NCI-H2227 (cell line): Measurements from ENCODE around the gene UBE3C.
"Not testable (repeated sequence)": the region's sequence is repeated elsewhere in the genome, so short reads cannot be mapped to it uniquely, and the experiment has no call there.

Experiments used
- DNase-seq: peaks from one replicate; lab custom pipeline; 2025; ENCODE audit not compliant: unreplicated experiment; lab: John Stamatoyannopoulos, UW

The UBE3C gene

DNA sequence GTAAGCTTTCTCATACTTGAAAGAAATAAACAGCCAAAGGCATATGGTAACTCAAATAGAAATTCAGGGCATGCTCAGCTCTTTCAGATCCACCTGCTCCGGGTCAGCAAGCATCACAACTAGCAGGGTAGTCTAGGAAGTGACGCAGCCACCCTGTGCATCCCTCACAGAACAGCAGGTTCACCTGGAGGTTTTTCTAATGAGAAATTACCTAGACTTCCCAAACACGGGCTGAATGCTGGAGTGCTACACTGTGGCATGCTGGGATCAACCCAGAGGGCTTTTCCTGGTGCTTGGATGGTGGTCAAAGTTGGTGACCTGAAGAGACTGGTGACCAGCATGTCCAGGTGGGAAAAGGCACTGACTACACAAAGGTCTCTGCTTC lies 131.3 kb downstream of the UBE3C start:
- DNase-seq: no peak

DNA sequence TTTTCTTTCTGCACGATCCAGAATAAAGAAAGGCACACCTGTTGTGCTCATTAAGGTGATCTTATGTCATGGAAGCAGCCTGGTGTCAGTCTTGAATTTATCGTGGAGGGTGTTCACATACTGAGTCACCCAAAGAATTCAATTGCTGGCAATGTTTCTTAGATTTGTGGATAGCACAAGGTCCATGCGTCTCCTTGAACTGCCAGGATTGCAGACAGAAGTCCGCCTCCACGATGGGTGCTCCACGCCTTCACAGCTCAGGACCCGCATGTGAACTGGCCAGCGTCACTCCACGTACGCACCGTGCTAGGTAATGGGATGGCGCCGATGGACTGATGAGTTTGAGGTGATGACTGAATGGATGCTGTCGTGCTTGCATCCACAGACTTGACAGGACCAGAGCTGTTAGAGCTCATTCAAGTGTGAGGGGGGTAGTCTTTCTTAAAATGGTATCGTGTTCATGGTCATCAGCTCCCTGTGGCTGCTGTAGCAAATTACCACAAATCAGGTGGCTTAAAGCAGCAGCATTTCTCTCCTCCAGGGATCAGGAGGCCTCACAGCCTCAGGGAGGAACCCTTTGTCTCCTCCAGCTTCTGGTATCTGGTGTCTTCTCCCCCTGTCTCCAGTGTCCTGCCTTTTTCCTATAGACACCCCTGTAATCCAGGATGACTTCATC lies 132.7 kb downstream of the UBE3C start:
- DNase-seq: no peak

DNA sequence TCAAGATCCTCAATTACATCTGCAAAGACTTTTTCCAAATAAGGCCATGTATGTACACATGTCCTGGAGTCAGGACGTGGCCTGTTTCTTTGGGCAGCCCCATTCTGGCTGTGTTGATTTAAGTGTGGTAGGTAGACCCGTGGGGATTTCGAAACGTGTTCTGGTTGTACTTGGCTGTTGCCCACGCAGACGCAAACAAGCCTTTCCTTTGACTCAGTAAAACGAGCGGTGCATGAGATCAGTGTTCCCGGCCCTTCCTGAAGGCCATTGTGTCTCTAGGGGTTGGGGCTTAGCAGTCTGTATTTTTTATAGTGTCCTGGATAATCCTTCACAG lies 133.2 kb downstream of the UBE3C start:
- no peak for DNase-seq

DNA sequence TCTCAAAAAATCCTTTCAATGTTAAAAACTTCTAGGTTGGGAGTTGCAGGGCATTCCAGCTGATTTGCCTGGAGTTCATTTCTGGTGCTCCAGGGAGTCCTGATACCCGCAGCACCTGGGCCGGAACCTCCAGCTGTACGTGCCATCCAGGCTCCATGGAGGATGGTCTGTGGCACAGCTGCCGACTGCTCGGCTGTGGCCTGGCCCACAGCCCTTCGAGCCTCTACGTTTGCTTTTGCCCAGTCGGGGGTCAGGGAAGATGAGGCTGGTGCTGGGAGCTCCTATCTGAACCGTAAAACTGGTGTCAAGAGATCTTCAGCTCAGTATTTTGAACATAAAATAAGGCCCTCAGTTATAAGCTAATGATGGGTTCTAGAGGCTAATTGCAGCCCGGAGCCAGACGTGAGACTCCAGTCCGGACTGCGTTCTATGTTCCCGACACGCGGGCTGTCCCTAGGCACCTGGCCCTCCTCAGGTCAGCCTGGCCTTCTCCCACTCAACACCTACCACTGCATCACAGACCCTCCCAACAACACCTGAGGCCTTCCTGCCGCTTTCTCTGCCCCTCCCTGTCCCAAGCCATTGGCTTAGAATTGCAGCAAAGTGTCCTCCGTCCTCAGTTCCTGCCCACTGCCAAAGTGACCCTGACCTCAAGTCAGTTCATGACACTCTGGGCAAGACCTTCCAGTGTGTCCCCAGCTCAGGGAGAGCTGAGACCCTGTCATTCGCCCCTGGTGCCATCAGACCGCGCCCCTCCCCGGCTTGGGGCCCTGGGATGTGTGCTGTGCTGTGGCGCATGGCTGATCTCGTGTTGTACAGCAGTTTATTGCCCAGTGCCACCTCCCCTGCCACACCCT lies 133.9 kb downstream of the UBE3C start:
- DNase-seq: peak; percentile 24

DNA sequence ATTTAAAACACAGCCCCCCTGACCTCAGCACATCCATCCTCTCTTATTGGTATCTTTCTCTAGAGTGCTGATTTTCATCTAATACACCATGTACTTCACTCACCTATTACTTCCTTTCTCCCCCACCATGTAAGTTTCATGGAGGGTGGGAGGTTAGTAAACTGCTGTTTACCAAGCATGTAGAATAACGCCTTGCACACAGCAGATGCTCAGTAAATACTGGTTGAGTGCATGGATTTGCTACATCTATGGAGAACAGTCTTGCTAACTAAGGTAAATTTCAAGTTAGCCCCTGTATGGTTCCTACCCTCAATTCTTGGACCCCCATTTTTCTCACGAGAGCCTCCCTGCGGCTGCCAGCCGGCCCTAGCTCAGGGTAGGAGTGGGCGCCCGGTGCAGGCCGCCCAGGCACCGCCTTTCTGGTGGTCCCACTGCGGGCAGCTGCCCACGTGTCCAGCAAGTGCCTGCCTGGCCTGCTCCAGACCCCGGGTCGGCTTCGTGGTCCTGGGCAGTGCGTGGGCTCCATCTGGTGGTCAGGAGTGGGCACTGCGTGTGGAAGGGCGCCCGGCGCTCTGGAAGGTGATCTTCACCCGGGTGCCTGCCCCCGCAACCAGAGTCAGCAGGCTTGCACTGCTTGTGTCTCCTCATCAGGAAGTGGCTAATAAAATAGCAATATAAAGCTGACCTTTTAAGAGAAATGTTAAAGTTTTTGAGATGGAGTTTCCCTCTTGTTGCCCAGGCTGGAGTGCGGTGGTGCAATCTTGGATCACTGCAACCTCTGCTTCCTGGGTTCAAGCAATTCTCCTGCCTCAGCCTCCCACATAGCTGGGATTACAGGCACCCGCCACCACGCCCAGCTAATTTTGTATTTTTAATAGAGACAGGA lies 134.7 kb downstream of the UBE3C start:
- peak; percentile 80 for DNase-seq

DNA sequence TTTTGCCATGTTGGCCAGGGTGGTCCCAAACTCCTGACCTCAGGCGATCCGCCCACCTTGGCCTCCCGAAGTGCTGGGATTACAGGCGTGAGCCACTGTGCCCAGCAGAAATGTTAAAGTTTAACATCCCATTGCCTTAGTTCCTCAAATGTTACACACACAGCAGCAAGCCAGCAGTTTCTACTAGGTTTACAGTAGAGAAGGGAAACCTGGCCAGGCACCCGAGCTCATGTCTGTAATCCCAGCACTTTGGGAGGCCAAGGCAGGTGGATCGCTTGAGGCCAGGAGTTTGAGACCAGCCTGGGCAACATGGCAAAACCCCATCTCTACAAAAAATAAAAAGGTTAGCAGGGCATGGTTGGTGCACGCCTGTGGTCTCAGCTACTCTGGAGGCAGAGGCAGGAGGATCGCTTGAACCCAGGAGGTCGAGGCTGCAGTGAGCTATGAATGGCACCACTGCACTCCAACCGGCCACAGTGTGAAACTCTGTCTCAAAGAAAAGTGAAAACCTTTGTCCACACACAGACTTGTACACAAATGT lies 135.4 kb downstream of the UBE3C start:
- not testable (repeated sequence) for DNase-seq

DNA sequence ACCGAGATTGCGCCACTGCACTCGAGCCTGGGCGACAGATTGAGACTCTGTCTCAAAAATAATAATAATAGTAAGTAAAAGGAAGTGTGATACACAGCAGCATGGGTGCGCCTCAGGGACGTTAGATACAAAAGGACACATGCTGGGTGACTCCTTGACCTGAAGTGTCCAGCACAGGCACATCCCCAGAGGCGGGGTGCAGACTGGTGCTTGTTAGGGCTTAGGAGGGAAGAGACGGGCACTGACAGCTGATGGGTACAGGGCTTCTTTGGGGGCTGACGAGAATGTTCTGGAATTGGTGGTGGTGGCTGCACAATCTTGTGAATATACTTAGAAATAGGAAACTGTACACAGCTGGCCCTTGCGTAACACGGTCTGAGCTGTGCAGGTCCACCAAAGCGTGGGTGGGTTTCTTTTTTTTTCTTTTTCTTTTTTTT lies 136.3 kb downstream of the UBE3C start:
- DNase-seq: no peak

DNA sequence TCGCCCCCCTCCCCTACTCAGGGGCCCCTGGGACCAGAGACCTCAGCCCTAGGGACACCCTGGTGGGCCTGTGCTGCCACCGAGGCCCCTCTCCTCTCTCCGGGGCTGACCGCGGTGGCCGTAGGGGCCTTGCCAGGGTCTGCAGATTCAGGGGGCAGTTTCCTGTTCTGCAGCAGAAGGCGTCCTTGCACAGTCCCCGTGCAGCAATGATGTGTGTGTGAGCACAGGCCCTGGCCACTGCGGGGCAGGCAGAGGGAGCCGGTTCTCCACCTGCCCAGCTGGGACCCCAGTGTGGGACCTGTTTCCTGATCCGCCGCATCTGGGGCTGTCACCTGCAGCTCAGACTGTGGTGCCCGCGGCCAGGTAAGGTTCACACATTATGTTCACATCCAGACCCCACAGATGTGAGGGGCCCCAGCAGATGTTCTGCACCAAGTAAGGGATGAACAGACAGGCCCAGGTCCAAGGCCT lies 137.4 kb downstream of the UBE3C start:
- DNase-seq: no peak

DNA sequence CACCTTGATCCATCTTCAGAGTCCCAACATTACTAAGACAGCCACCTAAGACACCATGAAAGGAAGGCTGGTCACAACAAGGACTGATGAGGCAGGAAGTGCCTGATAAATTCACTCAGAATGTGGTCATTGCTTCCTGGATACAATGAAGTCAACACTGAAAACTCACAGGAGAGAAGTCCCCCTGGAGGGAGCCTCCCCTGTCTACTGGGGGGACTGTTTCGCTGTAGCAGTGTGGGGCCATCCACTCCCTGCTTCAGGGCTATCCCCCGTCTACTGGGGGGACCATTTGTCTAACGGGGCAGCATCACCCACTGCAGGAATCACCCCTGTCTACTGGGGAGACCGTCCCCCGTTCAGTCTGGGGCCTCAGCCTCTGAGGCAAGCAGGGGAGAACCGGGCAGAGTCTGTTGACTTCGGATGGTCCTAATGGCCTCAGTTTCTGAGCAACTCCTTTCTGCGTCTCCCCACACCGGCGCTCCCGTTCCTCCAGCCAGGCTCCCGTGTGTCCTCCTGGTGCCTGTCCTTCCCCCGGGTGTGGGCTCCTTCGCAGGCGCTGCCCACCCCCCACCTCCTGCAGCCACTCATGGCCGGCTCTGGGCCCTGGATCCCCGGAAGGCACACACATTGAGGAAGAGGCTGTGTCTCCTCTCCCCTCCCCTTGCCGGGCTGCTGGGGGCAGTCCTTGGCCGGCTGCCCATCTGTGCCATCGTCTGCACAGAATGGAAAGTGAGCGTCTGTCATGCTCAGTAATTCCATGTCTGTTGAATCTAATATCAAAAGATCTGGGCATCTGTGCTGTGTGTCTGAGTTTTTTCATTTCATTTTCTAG lies 138.2 kb downstream of the UBE3C start:
- DNase-seq: peak; percentile 38

DNA sequence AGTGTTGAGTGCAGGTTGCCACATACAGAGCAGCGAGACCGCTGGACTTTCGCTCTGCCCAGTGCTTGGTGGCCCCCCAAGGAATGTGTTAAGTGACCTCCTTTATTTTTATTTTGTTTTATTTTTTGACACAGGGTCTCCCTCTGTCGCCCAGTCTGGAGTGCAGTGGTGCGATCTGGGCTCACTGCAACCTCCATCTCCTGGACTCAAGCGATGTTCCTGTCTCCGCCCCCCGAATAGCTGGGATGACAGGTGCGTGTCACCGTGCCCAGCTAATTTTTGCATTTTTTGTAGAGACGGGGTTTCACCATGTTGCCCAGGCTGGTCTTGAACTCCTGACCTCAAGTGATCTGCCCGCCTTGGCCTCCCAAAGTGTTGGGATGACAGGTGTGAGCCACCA lies 138.8 kb downstream of the UBE3C start:
- not testable (repeated sequence) for DNase-seq

DNA sequence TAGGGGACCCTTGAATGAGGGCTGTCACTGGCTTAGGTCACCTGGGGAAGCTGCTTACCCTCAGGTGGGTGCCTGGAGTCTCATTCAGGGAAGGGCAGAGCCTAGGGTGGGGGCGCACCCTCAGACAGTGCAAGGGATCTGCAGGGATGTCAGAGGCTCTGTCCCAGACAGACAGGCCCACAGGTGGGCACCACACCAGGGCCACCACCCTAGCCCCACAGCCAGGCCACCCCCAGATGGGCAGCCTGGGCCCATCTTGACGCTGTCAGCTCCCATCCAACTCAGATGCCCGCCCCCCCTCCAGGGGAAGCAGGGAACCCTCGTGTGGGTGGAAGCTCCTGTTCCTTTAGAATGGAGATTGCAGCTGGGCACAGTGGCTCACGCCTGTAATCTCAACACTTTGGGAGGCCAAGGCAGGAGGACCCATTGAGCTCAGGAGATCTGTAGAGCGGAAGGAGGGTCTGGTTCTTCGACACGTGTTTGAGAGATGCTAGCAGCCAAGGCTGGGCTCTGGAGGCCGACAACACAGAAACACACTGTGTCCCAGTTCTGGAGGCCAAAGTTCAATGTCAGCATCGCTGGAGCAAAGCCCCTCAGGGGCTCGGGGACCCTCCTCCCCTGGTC lies 139.6 kb downstream of the UBE3C start:
- no peak for DNase-seq

DNA sequence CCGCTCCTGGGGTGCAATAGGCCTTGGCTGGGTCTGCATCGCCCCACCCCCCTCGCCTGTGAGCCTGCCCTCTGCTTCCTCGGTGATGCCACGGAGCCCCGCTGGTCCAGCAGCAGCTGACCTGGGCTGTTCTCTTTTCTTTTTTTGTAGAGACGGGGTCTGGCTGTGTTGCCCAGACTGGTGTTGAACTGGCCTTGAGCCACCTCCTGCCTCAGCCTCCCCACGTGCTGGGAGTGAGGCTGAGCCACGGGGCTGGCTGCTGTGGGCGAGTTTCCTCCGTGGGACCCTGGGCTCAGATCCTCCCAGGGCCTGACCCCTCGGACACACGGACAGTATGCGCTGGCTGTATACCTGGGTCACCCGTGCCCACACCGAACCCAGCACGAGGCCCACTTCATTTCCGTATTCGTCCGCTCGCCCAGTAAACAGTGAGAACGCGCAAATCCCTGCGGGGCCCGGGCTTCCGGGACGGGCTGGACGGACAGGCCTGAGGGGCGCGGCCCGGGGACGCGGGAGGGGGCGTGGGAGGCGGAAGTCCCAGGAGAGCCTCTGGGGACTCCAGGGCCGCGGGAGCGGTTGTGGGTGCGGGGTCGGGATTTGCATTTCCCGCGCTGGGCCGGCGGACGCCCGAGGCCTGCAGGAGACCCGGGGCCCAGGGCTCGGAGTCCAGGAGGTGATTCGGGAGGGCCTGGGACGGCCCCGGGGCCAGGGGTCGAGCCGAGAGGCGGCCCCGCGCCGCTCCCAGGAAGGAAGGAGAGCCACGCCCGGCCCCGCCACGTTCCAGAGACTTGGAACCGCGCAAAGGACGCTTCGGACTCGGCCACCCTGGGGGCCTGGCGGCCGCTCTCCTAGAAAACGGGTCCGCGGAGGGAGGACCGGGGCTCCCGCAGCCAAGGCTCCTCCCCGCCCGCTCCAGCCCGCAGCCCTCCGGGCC lies 140.3 kb downstream of the UBE3C start:
- no peak for DNase-seq

DNA sequence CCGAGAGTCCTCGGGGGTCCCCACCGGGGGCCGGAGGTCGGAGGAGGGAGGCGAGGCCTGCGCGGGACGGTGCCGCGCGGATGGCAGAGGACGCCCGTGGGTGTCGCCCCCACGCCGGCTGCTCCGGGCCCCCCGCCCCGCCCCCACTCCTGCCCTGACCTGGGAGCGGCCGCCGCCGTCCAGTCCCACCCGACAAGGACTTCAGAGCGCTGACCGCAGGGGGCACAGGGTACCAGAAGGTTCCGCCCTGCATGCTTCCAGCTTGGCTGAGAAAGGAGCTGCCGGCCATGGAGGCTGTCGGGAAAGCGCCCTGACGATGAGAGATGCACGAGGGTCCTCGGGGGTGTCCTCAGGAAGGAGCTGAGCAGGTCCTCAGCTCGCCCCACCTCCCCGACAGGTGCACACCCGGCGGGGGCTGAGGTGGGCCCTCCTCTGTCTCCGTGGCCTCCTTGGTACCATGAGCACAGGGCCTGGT lies 141.1 kb downstream of the UBE3C start:
- DNase-seq: no peak

DNA sequence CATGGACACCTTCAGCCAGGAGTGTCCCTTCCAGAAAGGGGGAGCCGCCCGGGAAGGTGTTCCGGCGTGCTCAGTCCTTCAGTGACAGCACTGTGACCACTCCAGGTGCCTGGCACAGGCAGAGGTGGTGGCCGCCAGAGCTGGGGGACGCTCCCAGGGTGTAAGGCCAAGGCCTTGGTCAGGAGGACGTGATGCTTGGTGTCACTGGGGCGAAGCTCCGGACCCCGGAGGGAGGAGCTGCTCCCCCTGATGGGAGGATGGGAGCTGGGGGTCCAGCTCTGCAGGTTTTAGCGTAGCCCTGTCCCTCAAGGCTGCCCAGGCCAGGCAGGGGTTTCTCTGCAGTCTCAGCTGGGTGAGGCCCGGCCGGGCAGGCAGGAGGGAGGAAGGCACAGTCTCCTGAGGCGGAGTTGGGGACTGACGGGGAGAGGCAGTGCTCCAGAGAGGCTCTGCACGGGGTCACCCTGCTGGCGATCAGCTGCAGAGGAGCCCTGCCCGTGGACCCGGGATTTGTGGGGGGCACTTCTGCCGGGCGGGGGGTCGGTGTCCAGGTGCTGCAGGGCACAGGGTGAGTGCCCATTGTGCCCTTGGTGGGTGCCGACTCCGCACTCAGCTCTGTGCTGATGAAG lies 141.6 kb downstream of the UBE3C start:
- DNase-seq: no peak

DNA sequence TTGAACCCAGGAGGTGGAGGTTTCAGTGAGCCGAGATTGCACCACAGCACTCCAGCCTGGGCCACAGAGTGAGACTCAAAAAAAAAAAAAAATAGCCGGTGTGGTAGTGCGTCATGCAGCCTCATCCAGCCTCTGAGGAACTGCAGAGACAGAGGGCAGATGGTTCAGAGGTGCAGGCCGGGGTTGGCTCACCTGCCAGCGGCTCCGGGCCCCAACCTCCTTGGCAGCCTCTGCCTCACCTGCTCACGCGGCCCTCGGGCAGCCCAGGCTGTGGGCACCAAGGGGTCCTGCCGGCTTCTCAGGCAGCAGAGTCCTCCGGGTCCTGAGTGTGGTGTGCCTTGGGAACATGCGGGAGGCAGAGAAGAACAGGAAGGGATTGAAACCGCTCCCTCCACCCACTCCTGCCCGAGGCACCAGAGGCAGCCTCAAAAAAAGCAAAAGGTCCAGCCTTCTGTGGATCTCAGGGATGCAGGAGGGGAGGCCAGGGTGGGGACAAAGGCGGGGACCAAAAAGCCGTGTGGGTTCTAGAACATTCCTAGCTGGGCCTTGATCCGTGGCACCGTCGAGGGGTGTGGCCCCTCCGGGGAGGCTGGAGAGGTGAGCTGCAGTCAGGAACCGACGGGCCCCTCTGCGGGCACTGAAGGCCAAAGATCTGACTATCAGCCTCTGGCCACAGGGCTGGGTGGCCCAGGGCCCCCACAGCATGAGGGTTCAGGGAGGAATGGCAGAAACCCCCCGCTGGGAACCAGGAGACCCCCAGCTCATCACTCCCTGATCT lies 142.7 kb downstream of the UBE3C start:
- DNase-seq: no peak

DNA sequence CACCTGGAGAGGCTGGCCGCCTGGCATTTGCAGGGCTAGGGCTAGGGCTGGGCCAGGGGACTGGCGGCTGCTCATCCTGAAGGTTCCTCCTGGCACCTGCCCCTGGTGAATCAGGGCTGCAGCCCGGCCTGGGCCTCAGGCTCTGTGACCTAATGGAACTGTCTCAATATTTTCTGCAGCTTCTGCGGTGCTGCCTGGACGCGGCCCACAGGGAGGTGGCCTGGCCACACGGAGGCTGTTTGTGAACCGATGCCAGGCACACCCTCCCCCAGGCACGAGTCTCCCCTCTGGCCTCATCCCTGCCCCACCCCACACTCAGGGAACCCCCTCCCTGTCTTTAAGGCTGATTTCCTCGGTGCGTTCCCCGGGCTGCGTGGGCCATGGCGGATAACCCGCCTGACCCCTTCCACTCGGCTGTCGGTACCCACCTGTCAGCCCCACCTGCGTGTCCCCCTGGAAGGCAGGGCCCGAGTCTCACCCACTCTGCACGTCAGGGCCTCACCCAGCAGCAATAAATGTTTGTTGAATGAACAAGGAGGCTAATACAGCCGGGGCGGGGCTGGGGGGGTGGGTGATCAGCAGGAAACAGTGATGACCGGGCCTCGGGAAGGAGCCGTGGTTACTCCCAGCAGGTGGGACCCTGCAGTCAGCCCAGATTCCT lies 143.5 kb downstream of the UBE3C start:
- DNase-seq: no peak
